NK-92 (cell line): ENCODE results near the gene MYO5B.

Experiments used
- DNase-seq: peaks from one replicate; lab custom pipeline; 2025; ENCODE audit not compliant: unreplicated experiment; lab: John Stamatoyannopoulos, UW

Gene MYO5B

GRCh38 chr18:50189160-50189559 is 5.8 kb downstream of the MYO5B start:
- no peak for DNase-seq

- no peak for DNase-seq
Measured at GRCh38 chr18:50188652-50189051, 6.3 kb downstream of the MYO5B start.

GRCh38 chr18:50187659-50188058 is 7.3 kb downstream of the MYO5B start:
- DNase-seq = no peak

GRCh38 chr18:50186385-50186784 is 8.6 kb downstream of the MYO5B start:
- no peak for DNase-seq

GRCh38 chr18:50183556-50183955 is 11.4 kb downstream of the MYO5B start:
- no peak for DNase-seq

GRCh38 chr18:50182511-50182910 is 12.4 kb downstream of the MYO5B start:
- no peak for DNase-seq

- no peak for DNase-seq
Measured at GRCh38 chr18:50181590-50181989, 13.4 kb downstream of the MYO5B start.

GRCh38 chr18:50179465-50179864 is 15.5 kb downstream of the MYO5B start:
- no peak for DNase-seq

GRCh38 chr18:50177294-50177992 is 17.5 kb downstream of the MYO5B start:
- no peak for DNase-seq

- no peak for DNase-seq
Measured at GRCh38 chr18:50172367-50172766, 22.6 kb downstream of the MYO5B start.

- DNase-seq = no peak
Measured at GRCh38 chr18:50171406-50171805, 23.5 kb downstream of the MYO5B start.

GRCh38 chr18:50170004-50170403 is 24.9 kb downstream of the MYO5B start:
- DNase-seq = no peak

- DNase-seq = no peak
Measured at GRCh38 chr18:50169149-50169548, 25.8 kb downstream of the MYO5B start.

GRCh38 chr18:50167966-50168365 is 27.0 kb downstream of the MYO5B start:
- no peak for DNase-seq

- DNase-seq = no peak
Measured at GRCh38 chr18:50166901-50167300, 28.0 kb downstream of the MYO5B start.

- no peak for DNase-seq
Measured at GRCh38 chr18:50163505-50163904, 31.4 kb downstream of the MYO5B start.

- DNase-seq = no peak
Measured at GRCh38 chr18:50162486-50163304, 32.3 kb downstream of the MYO5B start.

GRCh38 chr18:50161597-50162205 is 33.2 kb downstream of the MYO5B start:
- no peak for DNase-seq

- no peak for DNase-seq
Measured at GRCh38 chr18:50159654-50160046, 35.3 kb downstream of the MYO5B start.

- no peak for DNase-seq
Measured at GRCh38 chr18:50158866-50159653, 35.9 kb downstream of the MYO5B start.

- DNase-seq = no peak
Measured at GRCh38 chr18:50155406-50155805, 39.5 kb downstream of the MYO5B start.
